ENCODE data around the gene SHROOM2.

The SHROOM2 gene

GRCh38 chrX:9988762-9989161 is 202.5 kb downstream of the SHROOM2 start:
- FAIRE-seq (peak; percentile 38), DNase-seq (ENCODE audit: extremely low spot score, insufficient read length, low read depth) (no peak)

GRCh38 chrX:9992061-9992460 is 205.8 kb downstream of the SHROOM2 start:
- FAIRE-seq (no peak), DNase-seq (ENCODE audit: extremely low spot score, insufficient read length, low read depth) (no peak)

- FAIRE-seq = no peak
- no peak for DNase-seq (ENCODE audit: extremely low spot score, insufficient read length, low read depth)
Measured at GRCh38 chrX:9992724-9993123, 206.5 kb downstream of the SHROOM2 start.

GRCh38 chrX:9995855-9996339 is 209.7 kb downstream of the SHROOM2 start:
- peak; percentile 73 for FAIRE-seq

GRCh38 chrX:9997041-9997440 is 210.8 kb downstream of the SHROOM2 start:
- FAIRE-seq (no peak), DNase-seq (ENCODE audit: extremely low spot score, insufficient read length, low read depth) (no peak)

More at GRCh38 chrX:9995855-9996339, 209.7 kb downstream of the SHROOM2 start:
- DNase-seq (ENCODE audit: extremely low spot score, insufficient read length, low read depth) = no peak

- FAIRE-seq (no peak), DNase-seq (ENCODE audit: extremely low spot score, insufficient read length, low read depth) (no peak)
Measured at GRCh38 chrX:9997524-9997923, 211.3 kb downstream of the SHROOM2 start.
